Endothelial cell of umbilical vein (primary cell): ENCODE data around the gene GBF1. TPM values are rescaled to one million over a fixed set of nuclear protein-coding genes. Genes with fewer than 3 reads are reported as not detected.

ENCODE experiments used
- BruUV-seq: library from RNA; stranded (reverse); fragments of 400-500 nt; replicated peaks from 2 replicates; lab custom pipeline; 2021; lab: Mats Ljungman, UMichigan
- CTCF ChIA-PET: fragments of 300-600, 350-600 bp; sonication (Branson Sonifier 250); formaldehyde crosslinking; loops from one replicate; lab custom pipeline; 2021; ENCODE audit warnings: antibody characterized with exemption, inconsistent platforms; lab: Charles Lee
- POLR2A ChIA-PET: fragments of 300-600, 350-600 bp; sonication (Branson Sonifier 250); formaldehyde crosslinking; loops from one replicate; lab custom pipeline; 2021; ENCODE audit warnings: antibody characterized with exemption, inconsistent platforms; lab: Charles Lee
- DNase-seq: peaks from one replicate; pipeline ENCODE4 v3.0.0-alpha.2; 2011; ENCODE audit warnings: low read depth, low spot score
- FAIRE-seq: peaks from 2 replicates; lab custom pipeline; 2011; peaks lifted over from hg19 to GRCh38; lab: Jason Lieb, UNC
- H2AFZ ChIP-seq: 2 replicates; pipeline ENCODE4 v1.6.0; 2012; ENCODE audit warnings: low read depth, low read length, control low read depth, inconsistent platforms
- H3K27ac ChIP-seq: 2 replicates; pipeline ENCODE4 v1.5.1; 2011; ENCODE audit warnings: low read depth, mild to moderate bottlenecking, control low read depth, low read length, moderate library complexity; ENCODE audit not compliant: insufficient read depth
- H3K27me3 ChIP-seq, 2 experiments: 2 replicates each; pipeline versions ENCODE4 v1.6.0 to v1.6.1; 2011; ENCODE audit warnings: low read length in 2 of 2, mixed read lengths in 1 of 2; ENCODE audit not compliant: control insufficient read depth in 2 of 2, insufficient read depth in 2 of 2
- H3K36me3 ChIP-seq, 2 experiments: 2 replicates in 1 of 2; 3 replicates in 1 of 2; pipeline ENCODE4 v1.5.1; 2011; ENCODE audit warnings: low read length in 2 of 2, mild to moderate bottlenecking in 1 of 2, moderate library complexity in 1 of 2; ENCODE audit not compliant: control insufficient read depth in 2 of 2, insufficient read depth in 2 of 2; ENCODE audit errors: extremely low read depth in 1 of 2
- H3K4me1 ChIP-seq: 3 replicates; pipeline ENCODE4 v1.5.1; 2011; ENCODE audit warnings: mild to moderate bottlenecking, low read length; ENCODE audit not compliant: control insufficient read depth, insufficient read depth; ENCODE audit errors: extremely low read depth
- H3K4me2 ChIP-seq: 2 replicates; pipeline ENCODE4 v1.6.1; 2011; ENCODE audit warnings: low read length, control low read depth, mixed read lengths; ENCODE audit not compliant: insufficient read depth
- H3K4me3 ChIP-seq, 3 experiments: fragments of 200-600 bp in 1 of 3; sonication (generic), shearing (Covaris generic) in 1 of 3; replicated peaks in 1 of 3; 2 replicates each; pipeline ENCODE4 v1.5.1; 2011 to 2016; ENCODE audit warnings: control low read depth in 3 of 3, low read length in 3 of 3, mild to moderate bottlenecking in 2 of 3, inconsistent platforms in 1 of 3, low read depth in 1 of 3, moderate library complexity in 1 of 3; ENCODE audit not compliant: insufficient read depth in 1 of 3
- H3K79me2 ChIP-seq: 2 replicates; pipeline ENCODE4 v1.6.0; 2012; ENCODE audit warnings: low read length, inconsistent platforms; ENCODE audit not compliant: control insufficient read depth, insufficient read depth
- H3K9ac ChIP-seq: replicated peaks from 2 replicates; pipeline ENCODE3; 2011; ENCODE audit warnings: low read length, control low read depth; ENCODE audit not compliant: insufficient read depth; ENCODE audit errors: extremely low read depth
- H3K9me1 ChIP-seq: replicated peaks from 3 replicates; pipeline ENCODE4 v1.6.0; 2011; ENCODE audit warnings: mild to moderate bottlenecking, low read length; ENCODE audit not compliant: control insufficient read depth, insufficient read depth; ENCODE audit errors: extremely low read depth
- H3K9me3 ChIP-seq: replicated peaks from 2 replicates; pipeline ENCODE4 v1.5.1; 2012; ENCODE audit warnings: low read length, inconsistent platforms; ENCODE audit not compliant: control insufficient read depth, insufficient read depth
- H4K20me1 ChIP-seq: replicated peaks from 2 replicates; pipeline ENCODE3; 2011; ENCODE audit warnings: mild to moderate bottlenecking, low read length; ENCODE audit not compliant: control insufficient read depth, insufficient read depth; ENCODE audit errors: extremely low read depth
- CTCF ChIP-seq, 2 donors: IDR thresholded peaks; 1 replicate in 1 of 2; 2 replicates in 1 of 2; pipeline ENCODE4 v1.5.1; 2011; ENCODE audit warnings: low read length in 2 of 2, mild to moderate bottlenecking in 2 of 2, moderate library complexity in 2 of 2, control low read depth in 1 of 2, inconsistent platforms in 1 of 2, low read depth in 1 of 2; ENCODE audit not compliant: insufficient read depth in 1 of 2; ENCODE audit errors: extremely low read depth in 1 of 2
- EZH2 ChIP-seq: IDR thresholded peaks from 2 replicates; pipeline ENCODE4 v1.6.1; 2012; ENCODE audit warnings: borderline replicate concordance, low read depth, mild to moderate bottlenecking, moderate library complexity, low read length, inconsistent platforms; ENCODE audit not compliant: severe bottlenecking
- FOS ChIP-seq: IDR thresholded peaks from 2 replicates; pipeline ENCODE4 v1.6.1; 2011; ENCODE audit warnings: mild to moderate bottlenecking, low read length, moderate library complexity, borderline replicate concordance; ENCODE audit not compliant: insufficient read depth
- GATA2 ChIP-seq: IDR thresholded peaks from 2 replicates; pipeline ENCODE4 v1.7.0; 2011; ENCODE audit warnings: low read depth, mild to moderate bottlenecking, moderate library complexity, mixed read lengths, low read length; ENCODE audit not compliant: insufficient read length, insufficient read depth
- JUN ChIP-seq: IDR thresholded peaks from 2 replicates; pipeline ENCODE4 v1.6.1; 2011; ENCODE audit warnings: borderline replicate concordance, low read depth; ENCODE audit not compliant: insufficient read length, insufficient read depth
- MAX ChIP-seq: IDR thresholded peaks from 2 replicates; pipeline ENCODE4 v1.6.1; 2011; ENCODE audit not compliant: insufficient read depth, insufficient read length
- MYC ChIP-seq: IDR thresholded peaks from one replicate; pipeline ENCODE4 v1.6.1; 2011; ENCODE audit warnings: mild to moderate bottlenecking, low read depth, low read length
- POLR2A ChIP-seq: IDR thresholded peaks from 2 replicates; pipeline ENCODE4 v1.6.1; 2012; ENCODE audit warnings: low read depth, mild to moderate bottlenecking, control low read depth, low read length
- POLR2AphosphoS5 ChIP-seq: IDR thresholded peaks from 2 replicates; pipeline ENCODE4 v1.6.1; 2012; ENCODE audit warnings: low read depth, mild to moderate bottlenecking, control low read depth, low read length, moderate library complexity; ENCODE audit not compliant: insufficient read depth
- dilution Hi-C: fragments of 300-500 bp; cut with MboI; formaldehyde crosslinking; loops from one replicate; pipeline ENCODE4 v1.15.0; 2019; ENCODE audit warnings: low sequenced_read_pairs; ENCODE audit not compliant: extremely low pct_ligation_motif_present
- intact Hi-C: fragments of 100-400 bp; cut with micrococcal nuclease; formaldehyde crosslinking; loops from one replicate; pipeline ENCODE4 v1.10.0; 2022
- polyA plus RNA-seq, 4 experiments: library from polyadenylated mRNA; depleted of rRNA in 3 of 4; stranded (reverse) in 3 of 4; unstranded in 1 of 4; fragments of >200 nt; gene quantifications; 2 replicates each; pipeline versions ENCODE4 v1.2.1 to v1.2.3, GENCODE V29; 2011 to 2012; ENCODE audit warnings: missing spikeins in 1 of 4
- total RNA-seq: library from RNA; stranded (reverse); gene quantifications from 2 replicates; pipeline ENCODE4 v1.2.3, GENCODE V29; 2021

GBF1 gene
- total and polyA plus RNA-seq, 2 donors (not counting 3 experiments of a cell fraction or from before 2014, with no cell fraction given): 26.0 to 49.7 TPM

- intact Hi-C loops (no loop called here), dilution Hi-C loops (no loop called here)
- Histone ChIP-seq H3K4me1 (no peaks in the 10 kb centered on the region), H3K27ac (no peak overlapping the region), H3K9me3 (no peaks in the 10 kb centered on the region), H3K79me2 (no peaks in the 10 kb centered on the region), H2AFZ (no peak overlapping the region), H3K36me3 (peaks cover 0 to 19% of the 10 kb centered on the region in 2 experiments), H3K4me3 (no peak overlapping the region), H3K9me1 (no peaks in the 10 kb centered on the region), H4K20me1 (no peaks in the 10 kb centered on the region), H3K27me3 (peaks cover 22% of the 10 kb centered on the region in 2 experiments), H3K4me2 (no peak overlapping the region), H3K9ac (no peak overlapping the region)
- no TSS peak for BruUV-seq
- FAIRE-seq (no peak), DNase-seq (no peak)
- TF ChIP-seq EZH2: no peak
- ChIA-PET POLR2A (interaction anchor here (0.6 kb wide), 1 partner anchor 11 kb away, joined by 3 read pairs; no protein-coding TSS in a partner anchor), CTCF (interaction anchor here (0.6 to 5.8 kb wide), 8 partner anchors 11 to 236 kb away, joined by 3 to 54 read pairs (median 26); partner anchors contain the start of genes FBXL15 and NFKB2)
Measured at GRCh38 chr10:102405108-102405571, 159.8 kb downstream of the GBF1 start.

- BruUV-seq: no TSS peak
- Histone ChIP-seq H2AFZ (no peak overlapping the region), H3K4me2 (no peak overlapping the region), H3K27me3 (peaks cover 26 to 27% of the 10 kb centered on the region in 2 experiments), H3K79me2 (no peaks in the 10 kb centered on the region), H4K20me1 (no peaks in the 10 kb centered on the region), H3K9me1 (no peaks in the 10 kb centered on the region), H3K9ac (no peak overlapping the region), H3K36me3 (peaks cover 0 to 15% of the 10 kb centered on the region in 2 experiments), H3K4me3 (no peak overlapping the region), H3K27ac (no peak overlapping the region), H3K9me3 (no peaks in the 10 kb centered on the region), H3K4me1 (no peaks in the 10 kb centered on the region)
- intact Hi-C loops (no loop called here), dilution Hi-C loops (no loop called here)
- TF ChIP-seq MYC (no peak), EZH2 (no peak), MAX (no peak), FOS (no peak), POLR2AphosphoS5 (no peak), GATA2 (no peak), CTCF (IDR thresholded peaks at IDR 0.05; ENCODE audit: extremely low read depth in 1 of 2, insufficient read depth in 1 of 2, low read depth in 1 of 2, low read length in 2 of 2) (no peak), JUN (no peak), POLR2A (no peak)
- FAIRE-seq: no peak
- ChIA-PET CTCF (interaction anchor here (1.0 to 5.8 kb wide), 5 partner anchors 11 to 237 kb away, joined by 3 to 51 read pairs (median 37); partner anchors contain the start of genes FBXL15 and NFKB2), POLR2A (interaction anchor here (0.6 kb wide), 1 partner anchor 11 kb away, joined by 3 read pairs; no protein-coding TSS in a partner anchor)
- DNase-seq: no peak
Measured at GRCh38 chr10:102405632-102406031, 160.3 kb downstream of the GBF1 start.
